HG02588 (cell line): ENCODE data around the gene CDK10.
"Not testable (repeated sequence)": the region's sequence is repeated elsewhere in the genome, so short reads cannot be mapped to it uniquely, and the experiment has no call there.

Experiments used
- ATAC-seq: cut with Tn5 transposase; IDR thresholded peaks from one replicate; pipeline ENCODE4 v1.9.1; 2021; ENCODE audit warnings: mild to moderate bottlenecking, moderate library complexity; ENCODE audit not compliant: unreplicated experiment

The CDK10 gene, protein sequence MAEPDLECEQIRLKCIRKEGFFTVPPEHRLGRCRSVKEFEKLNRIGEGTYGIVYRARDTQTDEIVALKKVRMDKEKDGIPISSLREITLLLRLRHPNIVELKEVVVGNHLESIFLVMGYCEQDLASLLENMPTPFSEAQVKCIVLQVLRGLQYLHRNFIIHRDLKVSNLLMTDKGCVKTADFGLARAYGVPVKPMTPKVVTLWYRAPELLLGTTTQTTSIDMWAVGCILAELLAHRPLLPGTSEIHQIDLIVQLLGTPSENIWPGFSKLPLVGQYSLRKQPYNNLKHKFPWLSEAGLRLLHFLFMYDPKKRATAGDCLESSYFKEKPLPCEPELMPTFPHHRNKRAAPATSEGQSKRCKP

DNA sequence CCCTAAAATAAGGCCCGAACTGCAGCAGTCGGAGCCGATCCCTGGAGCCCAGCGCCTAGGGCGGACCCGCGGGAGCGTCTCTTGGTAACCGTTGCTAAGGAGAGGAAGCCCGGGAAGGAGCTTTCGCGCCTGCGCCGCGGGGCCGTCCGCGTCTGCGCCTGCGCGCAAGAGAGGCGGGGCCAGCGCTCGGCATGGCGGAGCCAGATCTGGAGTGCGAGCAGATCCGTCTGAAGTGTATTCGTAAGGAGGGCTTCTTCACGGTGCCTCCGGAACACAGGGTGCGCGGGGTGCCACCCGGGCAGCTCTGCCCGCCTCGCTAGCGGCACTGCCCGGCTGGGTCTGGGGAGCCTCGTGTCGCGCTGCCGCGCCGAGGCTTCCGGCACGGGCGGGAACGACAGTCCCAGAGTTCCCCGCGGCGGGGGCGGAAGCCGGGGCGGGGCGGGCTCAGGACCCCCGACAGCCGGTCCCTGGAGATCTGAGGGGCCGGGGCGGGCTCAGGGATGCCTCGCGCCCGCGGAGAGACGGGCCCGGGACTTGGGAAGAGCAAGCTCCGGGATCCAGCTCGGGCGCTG lies at the start of gene CDK10:
TSS of gene CDK10 (plus strand) at position 170 of the 572 bp plus-strand sequence. CDS start at position 192, 22 bp downstream.
- ATAC-seq: peak; percentile 77

DNA sequence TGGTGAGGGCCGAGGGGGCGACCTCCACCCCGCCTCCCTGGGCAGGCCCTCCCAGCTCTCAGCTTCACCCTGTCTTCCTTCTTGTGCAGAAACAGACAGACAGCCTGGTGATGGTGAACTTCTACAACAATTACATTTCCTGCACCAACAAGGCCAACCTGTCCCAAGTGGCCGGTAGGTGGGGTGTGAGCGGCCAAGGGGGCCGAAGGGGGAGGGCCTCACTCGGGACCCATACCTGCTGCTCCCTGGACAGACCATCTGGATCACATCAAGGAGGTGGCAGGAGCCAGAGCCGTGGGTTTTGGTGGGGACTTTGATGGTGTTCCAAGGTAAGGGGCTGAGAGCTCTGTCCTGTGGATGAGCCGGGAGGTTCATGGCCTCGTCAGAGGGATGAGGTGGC lies 49.1 kb upstream of the CDK10 start:
- no peak for ATAC-seq

DNA sequence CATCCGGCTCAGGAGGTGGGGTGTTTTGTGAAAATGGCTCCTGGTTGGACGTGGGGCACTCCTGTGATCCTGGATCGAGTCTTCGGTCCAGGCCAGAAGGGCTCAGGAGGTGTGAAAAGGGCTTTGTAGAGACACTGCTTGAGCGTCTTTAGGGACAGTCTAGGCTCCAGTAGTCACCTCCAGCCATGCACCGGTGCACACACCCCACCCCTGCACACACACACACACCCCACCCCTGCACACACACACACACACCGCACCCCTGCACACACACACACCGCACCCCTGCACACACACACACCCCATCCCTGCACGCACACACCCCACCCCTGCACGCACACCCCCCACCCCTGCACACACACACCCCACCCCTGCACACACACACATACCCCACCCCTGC lies 48.0 kb upstream of the CDK10 start:
- no peak for ATAC-seq

DNA sequence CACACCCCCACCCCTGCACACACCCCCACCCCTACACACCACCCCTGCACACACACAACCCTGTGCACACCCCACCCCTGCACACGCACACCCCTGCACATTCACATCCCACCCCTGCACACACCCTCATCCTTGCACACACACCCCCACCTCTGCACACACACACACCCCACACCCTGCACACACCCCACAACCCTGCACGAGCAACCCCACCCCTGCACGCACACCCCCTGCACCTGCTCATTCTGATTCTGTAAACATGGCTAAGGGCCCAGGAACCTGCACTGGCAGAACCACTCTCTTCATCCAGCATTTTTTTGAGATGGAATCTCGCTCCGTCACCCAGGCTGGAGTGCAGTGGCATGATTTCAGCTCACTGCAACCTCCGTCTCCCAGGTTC lies 47.1 kb upstream of the CDK10 start:
- no peak for ATAC-seq

DNA sequence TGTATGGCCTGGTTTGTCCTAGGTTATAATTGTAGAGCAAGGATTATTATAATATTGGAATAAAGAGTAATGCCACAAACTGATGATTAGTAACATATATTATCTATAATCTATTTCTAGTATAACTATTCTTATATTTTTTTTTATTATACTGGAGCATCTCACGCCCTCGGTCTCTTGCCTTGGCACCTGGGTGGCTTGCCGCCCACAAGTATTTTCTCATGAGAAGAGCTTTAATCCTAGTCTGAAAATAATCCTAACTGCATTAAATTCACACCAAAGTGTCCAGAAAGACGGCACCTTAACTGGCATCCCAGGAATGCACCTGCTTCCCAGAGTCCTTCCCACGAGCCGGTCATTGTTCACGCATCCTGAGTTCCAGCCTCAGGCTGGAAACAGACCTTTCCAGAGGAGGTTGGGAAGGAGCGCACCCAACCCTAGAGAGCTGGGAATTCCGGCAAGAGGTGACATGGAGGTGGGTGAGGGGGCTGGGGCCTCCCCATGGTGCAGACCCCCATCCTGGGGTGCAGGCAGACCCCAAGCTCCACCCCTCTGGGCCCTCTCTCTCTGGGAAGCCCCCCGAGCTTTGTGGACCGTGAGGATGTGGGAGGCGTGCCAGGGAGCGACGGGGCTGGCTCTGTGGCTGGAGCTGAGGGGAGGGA lies 44.9 kb upstream of the CDK10 start:
- no peak for ATAC-seq

DNA sequence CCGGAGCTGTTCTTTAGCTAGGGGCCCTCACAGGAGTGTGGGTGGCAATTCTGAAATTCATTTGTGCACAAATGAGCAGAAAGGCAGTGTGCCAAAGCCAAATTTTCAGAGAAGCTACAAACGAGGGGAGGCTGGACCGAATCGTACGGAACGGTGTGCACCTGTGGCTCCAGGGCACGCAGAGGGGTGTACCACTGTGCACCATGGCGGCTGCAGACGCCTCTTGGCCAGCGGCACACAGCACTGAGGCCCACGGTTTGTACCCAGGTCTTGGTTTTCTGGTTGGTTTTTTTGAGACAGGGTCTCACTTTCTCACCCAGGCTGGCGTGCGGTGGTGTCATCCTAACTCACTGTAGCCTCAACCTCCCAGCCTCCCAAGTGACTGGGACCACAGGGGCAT lies 43.9 kb upstream of the CDK10 start:
- no peak for ATAC-seq

DNA sequence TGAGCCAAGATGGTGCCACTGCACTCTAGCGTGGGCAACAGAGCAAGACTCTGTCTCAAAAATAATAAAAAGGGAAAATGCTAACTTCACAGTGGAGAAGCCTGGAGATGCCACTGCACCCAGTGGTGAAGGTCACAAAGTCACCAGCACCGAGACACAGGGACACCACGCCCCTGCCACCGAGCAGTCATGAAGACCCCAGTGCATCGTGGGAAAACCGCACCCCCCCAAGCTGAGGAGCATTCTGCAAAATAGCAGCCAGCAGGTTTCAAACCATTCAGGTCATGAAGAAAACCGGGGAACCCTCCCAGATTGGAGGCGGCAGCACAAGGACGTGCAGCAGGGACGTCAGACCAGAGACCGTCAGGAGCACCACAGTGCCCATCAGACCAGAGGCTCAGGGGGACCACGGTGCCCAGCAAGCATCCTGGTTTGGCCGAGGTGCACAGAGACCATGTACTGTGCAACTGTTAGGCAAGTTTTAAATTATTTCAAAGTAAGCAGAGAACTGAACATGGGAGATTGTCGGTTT lies 42.7 kb upstream of the CDK10 start:
- ATAC-seq: no peak

DNA sequence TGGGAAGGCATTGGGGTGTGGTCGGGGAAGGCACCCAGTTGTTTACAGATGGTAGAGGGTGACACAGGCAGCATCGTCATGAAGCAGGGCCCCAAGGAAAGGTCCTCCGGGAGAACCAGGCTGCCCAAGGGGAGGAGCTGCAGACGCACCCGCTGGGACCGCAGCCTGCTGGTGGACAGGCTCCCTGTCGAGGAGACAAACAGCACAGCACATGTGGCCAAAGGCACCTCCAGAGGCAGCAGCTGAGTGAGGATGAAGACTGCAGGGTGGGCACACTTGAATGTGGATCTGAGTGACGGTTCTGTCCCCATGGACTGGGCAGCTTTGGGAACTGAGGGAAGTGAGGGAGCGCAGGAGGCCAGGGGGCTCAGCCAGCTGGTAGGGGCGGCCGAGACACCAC lies 41.4 kb upstream of the CDK10 start:
- ATAC-seq: no peak

DNA sequence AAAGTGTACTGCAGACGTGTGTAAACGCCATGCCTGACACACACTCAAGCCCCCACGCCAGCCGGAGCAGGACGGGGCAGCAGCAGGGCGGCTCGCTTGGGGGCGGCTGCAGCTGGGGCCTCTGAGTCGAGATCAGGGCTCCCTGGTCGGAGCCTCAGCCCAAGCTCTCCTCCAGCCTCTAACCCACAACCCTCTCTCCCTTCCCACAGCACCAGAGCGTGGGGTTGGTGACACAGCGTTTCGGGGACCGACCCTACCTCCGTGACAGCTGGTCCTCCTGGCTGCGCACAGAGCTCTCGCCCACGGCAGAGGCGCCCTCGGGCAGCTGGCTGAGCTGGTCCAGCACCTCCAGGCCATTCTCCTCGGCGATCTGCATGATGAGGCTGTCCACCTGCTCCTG lies 40.2 kb upstream of the CDK10 start:
- no peak for ATAC-seq

DNA sequence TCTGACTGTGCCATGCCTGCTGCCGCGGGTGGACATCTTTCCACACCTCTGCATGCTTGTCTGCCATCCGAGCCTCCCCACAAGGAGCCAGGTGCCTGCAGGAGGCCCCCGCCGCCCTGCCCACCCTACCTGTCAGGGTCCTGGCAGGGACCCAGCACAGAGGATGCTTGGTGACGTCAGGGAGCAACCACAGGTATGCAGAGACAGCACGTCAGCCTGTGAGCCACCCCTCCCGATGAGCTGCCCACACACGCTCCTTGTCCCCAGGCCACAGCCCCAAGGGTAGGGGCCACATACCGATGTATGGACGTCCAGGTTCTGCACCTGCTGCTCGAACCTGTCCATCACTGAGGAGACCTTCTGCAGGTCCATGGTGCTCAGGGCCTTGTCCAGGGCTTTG lies 39.6 kb upstream of the CDK10 start:
- no peak for ATAC-seq

DNA sequence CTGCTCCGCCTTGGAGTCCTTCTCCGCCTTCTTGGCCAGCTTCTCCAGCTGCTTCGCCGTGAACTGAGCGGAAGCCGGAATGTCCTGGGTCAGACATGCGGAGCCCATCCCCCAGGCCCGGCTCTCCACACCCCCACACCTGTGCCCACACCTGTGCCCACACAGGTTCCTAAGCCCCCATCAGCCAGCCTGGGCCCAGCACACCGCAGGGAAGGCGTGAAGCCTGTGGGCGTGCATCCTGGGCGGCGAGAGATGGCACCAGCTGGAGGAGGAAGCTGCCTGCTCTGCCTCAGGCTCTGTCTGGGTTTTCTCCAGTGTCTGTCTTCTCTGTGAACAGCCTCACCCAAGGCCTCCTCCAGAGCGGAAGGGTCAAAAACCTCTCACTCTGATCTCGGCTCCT lies 34.9 kb upstream of the CDK10 start:
- no peak for ATAC-seq

DNA sequence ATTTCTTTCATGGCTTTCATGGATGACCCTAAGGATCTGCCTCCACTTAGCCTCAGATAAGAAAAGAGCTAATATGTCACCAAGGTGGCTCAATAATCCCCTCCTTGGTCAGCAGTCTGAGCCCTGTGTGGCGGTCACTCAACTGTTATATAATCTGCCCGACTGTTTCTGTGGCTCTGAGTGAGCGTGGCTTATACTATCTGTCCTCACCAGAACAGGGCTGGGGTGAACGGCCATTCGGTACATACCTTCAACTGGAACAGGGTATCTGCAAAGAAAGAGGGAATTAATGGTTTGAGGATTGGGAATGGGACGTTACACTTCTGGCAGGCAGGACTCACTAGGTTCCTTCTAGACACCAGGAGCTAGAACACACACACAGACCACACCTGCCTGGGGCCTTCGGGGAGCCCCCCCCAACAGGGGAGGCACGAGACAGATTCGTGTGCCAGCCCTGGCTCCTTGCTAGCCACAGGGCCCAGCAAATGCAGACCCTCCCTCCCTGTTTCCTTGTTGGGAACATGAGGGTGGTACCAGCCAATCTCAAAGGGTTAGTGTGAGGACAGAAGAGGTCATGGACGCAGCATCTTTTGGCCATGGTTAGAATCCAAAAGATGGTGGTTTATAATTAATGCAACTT lies 32.7 kb upstream of the CDK10 start:
- ATAC-seq: no peak

DNA sequence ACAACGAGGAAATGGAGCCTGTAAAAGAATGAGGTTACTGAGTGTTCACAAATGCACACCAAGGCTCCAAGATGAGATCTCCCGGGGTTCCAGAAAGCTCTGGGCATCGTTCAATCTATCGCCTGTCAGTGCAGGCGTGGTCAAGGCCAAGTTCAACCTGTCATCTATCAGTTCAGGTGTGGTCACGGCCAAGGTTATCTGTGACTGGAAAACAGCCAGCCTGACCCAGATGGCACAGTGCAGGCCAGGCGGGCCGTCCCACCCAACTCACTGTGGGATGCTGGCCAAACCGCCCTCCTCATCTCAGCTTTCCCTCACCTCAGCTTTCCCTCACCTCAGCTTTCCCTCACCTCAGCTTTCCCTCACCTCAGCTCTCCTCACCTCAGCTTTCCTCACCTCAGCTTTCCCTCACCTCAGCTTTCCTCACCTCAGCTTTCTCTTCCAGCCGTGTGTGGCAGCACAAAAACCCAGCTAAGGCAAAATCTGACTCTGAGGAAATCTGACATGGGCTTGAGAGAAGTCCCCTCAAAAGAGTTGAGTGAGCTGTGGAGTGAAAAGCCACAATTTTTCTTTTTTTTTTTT lies 31.3 kb upstream of the CDK10 start:
- no peak for ATAC-seq

DNA sequence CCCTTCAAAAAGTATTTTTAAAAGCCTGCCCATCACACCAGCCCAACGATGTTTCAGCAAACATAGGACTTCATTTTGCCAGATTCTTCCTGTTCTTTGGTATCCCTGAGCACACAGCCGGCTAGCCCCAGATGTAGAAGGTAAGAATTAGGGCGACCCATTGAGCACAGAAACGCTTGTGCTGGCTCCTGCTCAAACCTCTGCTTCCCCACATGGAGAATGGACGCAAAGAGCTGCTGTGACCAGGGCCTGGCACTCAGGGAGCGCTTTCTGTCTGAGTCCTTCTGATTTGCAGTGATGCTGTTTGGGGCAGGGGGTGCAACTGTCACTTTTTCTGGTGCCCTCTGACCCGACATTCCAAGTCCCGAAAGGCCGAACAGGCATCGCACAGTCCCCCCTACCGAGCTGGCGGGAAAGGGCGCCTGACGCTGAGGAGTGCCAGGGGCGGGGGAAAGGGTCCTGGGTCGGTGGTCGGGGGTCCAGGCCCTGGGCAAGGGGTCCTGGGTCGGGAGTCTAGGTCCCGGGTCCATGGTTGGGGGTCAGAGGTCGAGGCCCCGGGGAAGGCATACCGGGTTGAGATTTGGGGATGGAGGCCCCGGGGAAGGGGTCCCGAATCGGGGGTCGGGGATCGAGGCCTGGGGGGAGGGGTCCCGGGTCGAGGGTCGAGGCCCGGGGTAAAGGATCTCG lies 29.9 kb upstream of the CDK10 start:
- ATAC-seq: no peak

DNA sequence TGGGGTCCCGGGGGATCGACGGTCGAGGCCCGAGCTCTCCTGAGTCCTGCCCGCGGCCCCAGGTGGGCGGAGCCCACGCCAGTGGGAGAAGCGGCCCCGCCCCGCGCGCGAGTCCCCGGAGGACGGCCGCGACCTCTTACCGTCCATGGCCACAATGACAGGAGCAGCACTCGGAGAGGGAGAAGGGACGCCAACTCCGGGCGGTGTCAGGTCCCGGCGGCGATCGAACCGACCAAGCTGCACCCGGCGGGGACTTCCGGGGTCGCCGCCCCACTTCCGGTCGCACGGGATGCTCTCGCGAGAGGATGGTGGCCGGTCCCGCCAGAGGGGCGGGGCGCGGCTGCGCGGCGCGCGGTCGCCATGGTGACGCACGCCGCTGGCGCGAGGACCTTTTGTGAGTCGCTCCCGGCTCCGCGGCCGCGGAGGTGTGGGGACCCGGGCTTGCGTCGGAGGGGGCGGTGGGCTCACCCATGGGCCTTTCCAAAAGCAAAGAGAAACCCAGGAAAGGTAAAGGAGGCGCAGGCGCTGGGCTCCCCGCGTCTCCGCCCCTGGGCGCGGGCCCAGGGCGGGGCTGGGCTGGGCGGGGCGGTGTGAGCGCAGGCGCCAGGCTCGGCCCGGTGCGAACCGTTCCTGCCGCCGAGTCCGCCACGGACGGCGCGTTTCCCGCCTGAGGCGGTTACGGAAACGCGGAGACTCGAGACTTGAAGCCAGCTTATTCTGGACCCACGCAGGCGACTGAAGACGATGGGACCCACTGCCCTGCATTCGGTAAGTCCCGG lies 28.9 kb upstream of the CDK10 start, which contains the start of the genes CHMP1A and SPATA33:
TSS of gene CHMP1A (minus strand) at position 267 of the 779 bp plus-strand sequence. CDS start at position 147, 120 bp downstream.
TSS of gene SPATA33 (plus strand) at position 395 of the 779 bp plus-strand sequence. CDS start at position 471, 76 bp downstream.
- ATAC-seq: peak; percentile 86

DNA sequence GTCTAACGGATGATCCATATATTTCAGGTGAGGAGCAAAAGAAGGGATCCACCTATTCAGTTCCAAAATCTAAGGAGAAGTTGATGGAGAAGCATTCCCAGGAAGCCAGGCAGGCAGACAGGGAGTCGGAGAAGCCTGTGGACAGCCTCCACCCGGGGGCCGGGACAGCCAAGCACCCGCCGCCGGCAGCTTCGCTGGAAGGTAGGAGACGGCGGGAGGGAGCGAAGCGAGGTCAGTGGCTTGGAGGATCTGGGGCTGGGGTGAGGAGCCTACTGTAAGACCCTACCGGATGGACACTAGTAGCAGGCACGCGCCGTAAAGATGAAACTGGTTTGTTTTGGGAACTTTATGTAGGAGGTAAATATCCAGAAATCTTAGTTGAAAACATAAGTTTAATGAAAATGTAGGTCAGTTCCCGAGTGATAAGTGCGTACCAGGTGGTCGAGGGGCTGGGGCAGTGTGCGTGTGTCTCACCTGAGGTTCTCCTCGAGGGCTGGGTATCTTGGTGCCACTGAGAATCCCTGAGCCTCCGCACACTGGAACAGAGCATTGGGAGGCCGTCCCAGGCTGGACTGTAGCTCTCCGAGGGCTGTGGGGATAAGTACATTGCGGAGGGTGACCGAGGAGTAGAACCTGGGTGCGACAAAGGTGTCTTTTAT lies 28.1 kb upstream of the CDK10 start:
- peak; percentile 10 for ATAC-seq

DNA sequence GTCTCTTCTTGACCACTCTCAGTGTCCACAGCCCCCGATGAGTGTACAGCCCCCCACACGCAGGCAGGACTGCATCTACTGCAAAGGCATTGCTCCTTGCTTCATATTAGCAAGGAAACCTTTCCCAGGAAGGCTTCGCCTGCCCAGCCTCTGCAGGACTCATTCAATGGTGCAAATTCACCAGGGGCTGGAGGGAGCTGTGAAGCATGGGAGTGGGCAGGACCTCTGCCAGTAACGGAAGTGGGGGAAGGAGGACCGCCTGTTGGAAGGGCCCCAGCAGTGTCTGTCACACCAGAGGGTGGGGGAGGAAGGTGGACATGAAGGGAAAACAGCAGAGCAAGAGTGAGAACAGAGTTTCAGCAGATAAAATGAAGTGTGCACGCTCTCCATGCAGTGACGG lies 26.3 kb upstream of the CDK10 start:
- ATAC-seq: no peak

DNA sequence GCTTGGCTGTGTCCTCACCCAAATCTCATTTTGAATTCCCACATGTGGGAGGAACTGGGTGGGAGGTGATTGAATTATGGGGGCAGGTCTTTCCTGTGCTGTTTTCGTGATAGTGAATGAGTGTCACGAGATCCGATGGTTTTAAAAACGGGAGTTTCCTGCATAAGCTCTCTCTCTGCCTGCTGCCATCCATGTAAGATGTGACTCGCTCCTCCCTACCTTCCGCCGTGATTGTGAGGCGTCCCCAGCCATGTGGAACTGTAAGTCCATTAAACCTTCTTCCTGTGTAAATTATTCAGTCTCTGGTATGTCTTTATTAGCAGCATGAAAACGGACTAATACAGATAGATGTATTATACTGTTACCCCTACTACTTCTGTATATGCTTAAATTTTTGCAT lies 25.3 kb upstream of the CDK10 start:
- no peak for ATAC-seq

DNA sequence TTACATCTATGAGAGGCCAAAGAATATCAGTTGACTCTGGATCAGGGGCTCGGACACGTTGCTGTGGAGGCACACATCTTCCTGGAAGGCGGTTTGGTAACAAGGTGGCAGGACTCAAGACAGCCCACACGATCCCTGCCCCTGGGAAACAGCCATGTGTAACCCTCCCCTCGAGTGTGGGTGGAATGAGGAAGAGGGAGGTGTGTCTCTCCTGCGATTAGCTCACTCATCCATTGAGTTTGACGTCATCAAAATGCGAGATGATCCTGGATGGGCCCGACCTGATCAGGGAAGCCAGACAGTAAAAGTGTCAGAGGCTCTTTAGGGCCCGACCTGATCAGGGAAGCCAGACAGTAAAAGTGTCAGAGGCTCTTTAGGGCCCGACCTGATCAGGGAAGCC lies 22.3 kb upstream of the CDK10 start:
- not testable (repeated sequence) for ATAC-seq
